ENCODE results near the gene MIR17HG. TPM values are rescaled to one million over a fixed set of nuclear protein-coding genes. Genes with fewer than 3 reads are reported as not detected.

Gene MIR17HG
- total RNA-seq, 1 donor from 2014 or later = 27.0 TPM

- POLR2A ChIA-PET = interaction anchor here (0.8 to 1.5 kb wide), 2 partner anchors 15 to 32 kb away, joined by 3 to 5 read pairs; no protein-coding TSS in a partner anchor
- intact Hi-C loops (cut with micrococcal nuclease) = loop anchor here (1.0 to 2.0 kb wide), 2 partner anchors 15 to 44 kb away; no protein-coding TSS in a partner anchor
- Mint-ChIP-seq H3K36me3 (ENCODE audit: low read depth) (peaks cover 26% of the 10 kb centered on the region), H3K9me3 (no peaks in the 10 kb centered on the region), H3K4me1 (peaks cover 50% of the 10 kb centered on the region), H3K27me3 (no peaks in the 10 kb centered on the region), H3K4me3 (peak overlapping the region; percentile 94), H3K27ac (peak overlapping the region; percentile 89)
- ATAC-seq (ENCODE audit: low read depth) = no peak
- CTCF ChIA-PET = interaction anchor here (1.2 kb wide), 1 partner anchor 211 kb away, joined by 4 read pairs; no protein-coding TSS in a partner anchor
- TF ChIP-seq CTCF (IDR thresholded peaks at IDR 0.05) = no peak
- DNase-seq = no peak
Observed at GRCh38 chr13:91346062-91346461, 1.4 kb upstream of the MIR17HG start.

- intact Hi-C loops (cut with micrococcal nuclease) = loop anchor here (1.0 to 2.0 kb wide), 2 partner anchors 16 to 45 kb away; no protein-coding TSS in a partner anchor
- ChIA-PET CTCF (interaction anchor here (1.2 kb wide), 1 partner anchor 212 kb away, joined by 4 read pairs; no protein-coding TSS in a partner anchor), POLR2A (interaction anchor here (0.6 to 1.5 kb wide), 4 partner anchors 16 to 49 kb away, joined by 3 to 6 read pairs (median 4); no protein-coding TSS in a partner anchor)
- H3K4me1 Mint-ChIP-seq = peaks cover 57% of the 10 kb centered on the region
- no peaks in the 10 kb centered on the region for H3K9me3 Mint-ChIP-seq
- H3K27me3 Mint-ChIP-seq = no peaks in the 10 kb centered on the region
- ATAC-seq (ENCODE audit: low read depth) = no peak
- TF ChIP-seq CTCF (IDR thresholded peaks at IDR 0.05) = no peak
- peaks cover 33% of the 10 kb centered on the region for H3K36me3 Mint-ChIP-seq (ENCODE audit: low read depth)
- peak overlapping the region; percentile 94 for H3K4me3 Mint-ChIP-seq
- no peak for DNase-seq
- peak overlapping the region; percentile 89 for H3K27ac Mint-ChIP-seq
Observed at GRCh38 chr13:91346850-91347201, 661 bp upstream of the MIR17HG start.

GRCh38 chr13:91347996-91348905, 764 bp downstream of the MIR17HG start:
- no peak for TF ChIP-seq CTCF (IDR thresholded peaks at IDR 0.05)
- H3K36me3 Mint-ChIP-seq (ENCODE audit: low read depth) = peaks cover 46% of the 10 kb centered on the region
- POLR2A ChIA-PET = no interaction called here
- ATAC-seq (ENCODE audit: low read depth) (peak; percentile 48), DNase-seq (peak; percentile 74)
- H3K9me3 Mint-ChIP-seq = no peaks in the 10 kb centered on the region
- CTCF ChIA-PET = no interaction called here
- H3K27me3 Mint-ChIP-seq = no peaks in the 10 kb centered on the region
- intact Hi-C loops (cut with micrococcal nuclease) = loop anchor here (2.0 kb wide), 1 partner anchor 17 kb away; no protein-coding TSS in a partner anchor
- peak overlapping the region; percentile 35 for H3K27ac Mint-ChIP-seq
- peak overlapping the region; percentile 77 for H3K4me3 Mint-ChIP-seq
- peaks cover 61% of the 10 kb centered on the region for H3K4me1 Mint-ChIP-seq

- POLR2A ChIA-PET = no interaction called here
- CTCF ChIA-PET = interaction anchor here (1.0 kb wide), 1 partner anchor 36 kb away, joined by 7 read pairs; no protein-coding TSS in a partner anchor
- H3K4me1 Mint-ChIP-seq = peaks cover 56% of the 10 kb centered on the region
- H3K4me3 Mint-ChIP-seq = peak overlapping the region; percentile 92
- DNase-seq (peak; percentile 95), ATAC-seq (ENCODE audit: low read depth) (peak; percentile 67)
- no peaks in the 10 kb centered on the region for H3K9me3 Mint-ChIP-seq
- no peak for TF ChIP-seq CTCF (IDR thresholded peaks at IDR 0.05)
- peaks cover 54% of the 10 kb centered on the region for H3K36me3 Mint-ChIP-seq (ENCODE audit: low read depth)
- intact Hi-C loops (cut with micrococcal nuclease) = loop anchor here (1.0 kb wide), 3 partner anchors 36 to 215 kb away; partner anchors contain the start of gene GPC5
- peak overlapping the region; percentile 88 for H3K27ac Mint-ChIP-seq
- no peaks in the 10 kb centered on the region for H3K27me3 Mint-ChIP-seq
Observed at GRCh38 chr13:91348906-91349435, 1.5 kb downstream of the MIR17HG start.
